HG03521 (cell line): ENCODE results near the gene KPNA4.

ENCODE experiments used
- ATAC-seq: cut with Tn5 transposase; IDR thresholded peaks from one replicate; pipeline ENCODE4 v1.9.1; 2021; ENCODE audit warnings: mild to moderate bottlenecking, moderate library complexity; ENCODE audit not compliant: unreplicated experiment

KPNA4 gene

GRCh38 chr3:160498202-160498601 lies 67.2 kb downstream of the KPNA4 start:
- ATAC-seq, result no peak

- ATAC-seq, result no peak
These were observed 75.2 kb downstream of the KPNA4 start for GRCh38 chr3:160490166-160490565.

- no peak for ATAC-seq
These were observed 78.9 kb downstream of the KPNA4 start for GRCh38 chr3:160486459-160486869.

GRCh38 chr3:160482796-160483195 lies 82.6 kb downstream of the KPNA4 start:
- no peak for ATAC-seq

- ATAC-seq, result no peak
These were observed 83.5 kb downstream of the KPNA4 start for GRCh38 chr3:160481856-160482255.

GRCh38 chr3:160480931-160481330 lies 84.4 kb downstream of the KPNA4 start:
- no peak for ATAC-seq

GRCh38 chr3:160479376-160479775 lies 86.0 kb downstream of the KPNA4 start:
- ATAC-seq, result no peak

GRCh38 chr3:160478338-160478737 lies 87.0 kb downstream of the KPNA4 start:
- ATAC-seq, result no peak

- ATAC-seq, result no peak
These were observed 87.6 kb downstream of the KPNA4 start for GRCh38 chr3:160477750-160478149.

- ATAC-seq, result no peak
These were observed 89.5 kb downstream of the KPNA4 start for GRCh38 chr3:160475884-160476283.

- no peak for ATAC-seq
These were observed 90.2 kb downstream of the KPNA4 start for GRCh38 chr3:160475153-160475552.

- ATAC-seq, result no peak
These were observed 90.9 kb downstream of the KPNA4 start for GRCh38 chr3:160474416-160474838.

GRCh38 chr3:160473978-160474377 lies 91.4 kb downstream of the KPNA4 start:
- no peak for ATAC-seq

GRCh38 chr3:160473221-160473620 lies 92.2 kb downstream of the KPNA4 start:
- ATAC-seq, result no peak

GRCh38 chr3:160472344-160472743 lies 93.0 kb downstream of the KPNA4 start:
- ATAC-seq, result no peak

GRCh38 chr3:160471892-160472291 lies 93.5 kb downstream of the KPNA4 start:
- no peak for ATAC-seq

GRCh38 chr3:160470181-160470580 lies 95.2 kb downstream of the KPNA4 start:
- ATAC-seq, result no peak

GRCh38 chr3:160464971-160465370 lies 100.4 kb downstream of the KPNA4 start:
- ATAC-seq, result no peak

GRCh38 chr3:160464321-160464720 lies 101.0 kb downstream of the KPNA4 start:
- ATAC-seq, result no peak

GRCh38 chr3:160460033-160460432 lies 105.3 kb downstream of the KPNA4 start:
- ATAC-seq, result no peak

GRCh38 chr3:160459450-160459970 lies 105.9 kb downstream of the KPNA4 start:
- ATAC-seq, result no peak

- ATAC-seq, result no peak
These were observed 107.2 kb downstream of the KPNA4 start for GRCh38 chr3:160458151-160458550.

GRCh38 chr3:160455846-160456245 lies 109.5 kb downstream of the KPNA4 start:
- no peak for ATAC-seq
